SJCRH30 (cell line): Measurements from ENCODE around the gene TSHZ1. TPM values are rescaled to one million over a fixed set of nuclear protein-coding genes. Genes with fewer than 3 reads are reported as not detected.
"Not testable (repeated sequence)": the region's sequence is repeated elsewhere in the genome, so short reads cannot be mapped to it uniquely, and the experiment has no call there.

Experiments
- DNase-seq, 2 experiments: peaks; one replicate each; pipeline ENCODE4 v3.0.0-alpha.2; 2015 to 2020
- H3K27ac ChIP-seq: fragments of 250-450 bp; sonication (Bioruptor Pico); 2 replicates; pipeline ENCODE4 v1.5.1; 2020; ENCODE audit warnings: mild to moderate bottlenecking, moderate library complexity
- H3K27me3 ChIP-seq: fragments of 250-450 bp; sonication (Bioruptor Pico); 2 replicates; pipeline ENCODE4 v1.5.1; 2020; ENCODE audit warnings: mild to moderate bottlenecking, moderate library complexity
- H3K36me3 ChIP-seq: fragments of 250-450 bp; sonication (Bioruptor Pico); 2 replicates; pipeline ENCODE4 v1.5.1; 2020; ENCODE audit warnings: mild to moderate bottlenecking, moderate library complexity
- H3K4me1 ChIP-seq: fragments of 250-450 bp; sonication (Bioruptor Pico); 2 replicates; pipeline ENCODE4 v1.5.1; 2020; ENCODE audit warnings: mild to moderate bottlenecking, moderate library complexity
- H3K4me3 ChIP-seq: fragments of 250-450 bp; sonication (Bioruptor Pico); 2 replicates; pipeline ENCODE4 v1.5.1; 2020; ENCODE audit warnings: mild to moderate bottlenecking, moderate library complexity
- H3K9me3 ChIP-seq: fragments of 250-450 bp; sonication (Bioruptor Pico); replicated peaks from 2 replicates; pipeline ENCODE4 v1.5.1; 2020; ENCODE audit warnings: mild to moderate bottlenecking, moderate library complexity
- total RNA-seq: library from RNA; depleted of rRNA; stranded (reverse); fragments of >200 nt; shearing (Covaris generic); gene quantifications from 2 replicates; pipeline ENCODE4 v1.2.3, GENCODE V29; 2014; rRNA removed

TSHZ1 gene
- total RNA-seq, 1 experiment from 2014 or later: 5.7 TPM

DNA sequence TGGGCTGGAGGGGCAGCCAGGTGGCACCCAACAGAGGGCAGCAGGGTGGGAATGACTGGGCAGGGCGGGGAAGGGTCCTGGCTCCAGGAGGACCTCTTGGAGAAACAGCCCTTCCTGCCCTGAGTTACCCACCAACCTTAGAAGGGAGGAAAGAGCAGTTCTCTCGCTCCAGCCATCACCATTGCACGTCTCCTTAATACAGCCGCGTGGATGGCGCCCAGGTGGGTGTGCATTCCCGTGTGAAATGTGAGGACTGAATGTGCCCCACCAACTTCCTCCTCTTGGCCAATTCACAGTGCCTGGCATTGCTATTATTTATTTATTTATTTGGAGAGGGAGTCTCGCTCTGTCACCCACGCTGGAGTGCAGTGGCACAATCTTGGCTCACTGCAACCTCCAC, 109.9 kb downstream of the TSHZ1 start:
- no peak overlapping the region for H3K4me3 ChIP-seq
- H3K36me3 ChIP-seq: no peaks in the 10 kb centered on the region
- no peak for DNase-seq
- H3K4me1 ChIP-seq: no peaks in the 10 kb centered on the region
- no peaks in the 10 kb centered on the region for H3K27me3 ChIP-seq
- H3K9me3 ChIP-seq: no peaks in the 10 kb centered on the region
- no peak overlapping the region for H3K27ac ChIP-seq

DNA sequence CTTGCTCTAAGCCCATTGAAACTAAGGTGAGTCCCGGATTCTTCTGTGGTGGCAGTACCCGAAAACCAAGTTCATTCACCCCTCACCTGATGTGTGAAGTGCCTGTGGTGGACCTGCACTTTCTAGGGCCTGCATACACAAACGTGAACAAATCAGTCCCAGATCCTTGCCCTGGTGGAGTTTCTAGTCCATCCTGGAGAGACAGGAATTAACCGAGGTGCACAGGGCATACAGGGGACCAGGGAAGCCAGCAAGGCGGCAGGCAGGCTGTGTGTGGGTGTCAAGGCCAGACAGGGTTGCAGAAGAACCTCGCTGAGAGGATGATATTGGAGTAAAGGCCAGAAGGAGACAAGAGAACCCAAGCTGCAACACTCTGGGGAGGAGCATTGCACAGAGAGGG, 110.8 kb downstream of the TSHZ1 start:
- no peaks in the 10 kb centered on the region for H3K27me3 ChIP-seq
- H3K27ac ChIP-seq: no peak overlapping the region
- no peak overlapping the region for H3K4me3 ChIP-seq
- no peaks in the 10 kb centered on the region for H3K36me3 ChIP-seq
- H3K4me1 ChIP-seq: no peaks in the 10 kb centered on the region
- no peak for DNase-seq
- H3K9me3 ChIP-seq: no peaks in the 10 kb centered on the region

DNA sequence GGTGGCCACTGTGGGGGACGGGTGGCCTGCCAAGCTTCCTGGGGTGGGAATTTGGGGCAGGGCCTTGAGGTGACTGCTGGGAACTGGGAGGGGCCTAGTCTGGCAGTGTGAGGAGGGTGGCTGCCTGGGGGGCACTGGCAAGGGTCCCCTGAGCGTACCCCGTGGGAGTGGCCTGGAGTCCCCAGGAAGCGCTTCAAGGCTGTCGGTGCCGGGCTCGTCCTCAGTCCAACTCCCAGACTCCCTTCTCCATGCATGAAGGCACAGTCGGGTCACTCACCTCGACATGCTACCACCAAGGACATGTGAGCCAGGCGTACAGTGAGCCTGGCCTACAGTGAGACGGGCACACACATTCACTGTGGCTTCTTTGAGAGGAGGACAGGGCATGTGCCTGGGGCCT, 111.6 kb downstream of the TSHZ1 start:
- Histone ChIP-seq H3K27me3 (no peaks in the 10 kb centered on the region), H3K27ac (no peak overlapping the region), H3K4me3 (no peak overlapping the region), H3K9me3 (no peaks in the 10 kb centered on the region), H3K36me3 (no peaks in the 10 kb centered on the region), H3K4me1 (no peaks in the 10 kb centered on the region)
- no peak for DNase-seq

DNA sequence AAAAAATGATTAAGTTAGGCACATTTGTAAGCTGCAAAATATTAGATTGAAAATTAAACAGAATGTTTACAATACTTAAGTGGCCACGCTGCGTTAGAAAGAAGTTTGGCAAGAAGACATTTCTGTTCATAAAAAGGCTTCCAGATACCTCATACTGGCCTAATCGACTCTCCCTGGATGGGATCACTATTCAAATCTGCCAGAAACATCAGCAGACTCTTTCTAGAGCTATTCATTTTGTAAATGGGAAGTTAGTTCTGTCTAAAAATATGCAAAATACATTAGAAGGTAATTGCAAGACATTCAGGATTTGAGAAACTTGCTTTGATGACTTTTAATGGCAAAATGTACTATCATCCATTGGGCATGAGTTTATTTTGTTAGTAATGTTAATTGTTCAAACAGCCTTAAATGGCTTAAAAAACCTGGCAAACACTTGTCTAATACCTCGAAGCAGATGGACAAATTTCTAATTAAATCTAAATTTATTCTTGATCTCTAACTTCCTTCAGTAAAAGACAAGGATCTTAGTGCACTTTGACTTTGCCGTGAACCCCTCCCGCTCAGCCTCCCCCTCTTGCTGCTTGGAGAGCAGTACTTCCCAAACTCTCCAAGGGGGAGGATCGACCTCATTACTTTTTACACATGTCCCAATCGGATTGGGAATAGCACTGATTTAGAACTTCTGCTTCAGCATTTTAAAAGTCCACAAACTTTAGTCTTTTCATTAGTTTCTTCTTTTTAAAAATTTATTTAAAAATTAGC, 113.4 kb downstream of the TSHZ1 start:
- Histone ChIP-seq H3K4me3 (no peak overlapping the region), H3K27ac (no peak overlapping the region), H3K4me1 (no peaks in the 10 kb centered on the region), H3K36me3 (no peaks in the 10 kb centered on the region), H3K27me3 (no peaks in the 10 kb centered on the region), H3K9me3 (no peaks in the 10 kb centered on the region)
- no peak for DNase-seq

DNA sequence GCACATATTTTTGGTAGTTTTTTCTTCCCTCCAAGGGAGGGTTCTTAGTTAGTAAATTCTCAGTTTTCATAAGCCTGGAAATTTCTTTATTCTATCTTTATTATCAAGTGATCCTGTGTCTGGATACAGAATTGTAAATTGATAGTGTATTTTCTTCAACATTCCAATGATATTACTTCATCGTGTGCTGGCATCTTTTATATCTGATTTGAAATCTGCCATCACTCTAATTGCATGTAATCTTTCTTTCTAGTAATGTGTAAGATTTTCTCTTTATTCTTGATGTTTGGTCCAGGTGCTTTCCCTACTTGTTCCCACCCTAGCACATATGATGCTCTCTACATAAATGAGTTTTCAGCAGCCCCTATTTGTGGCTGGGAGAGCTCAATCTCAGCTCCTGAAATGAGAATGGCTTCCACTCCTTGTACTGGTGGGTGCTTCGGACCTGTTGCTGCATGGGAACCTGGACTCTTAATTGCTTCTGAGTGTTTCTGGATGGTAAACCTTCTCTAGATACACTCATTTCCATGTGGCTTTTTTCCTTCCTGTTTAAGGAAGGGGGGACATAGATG, 114.2 kb downstream of the TSHZ1 start:
- H3K27ac ChIP-seq: no peak overlapping the region
- DNase-seq: no peak
- no peaks in the 10 kb centered on the region for H3K36me3 ChIP-seq
- no peak overlapping the region for H3K4me3 ChIP-seq
- H3K27me3 ChIP-seq: no peaks in the 10 kb centered on the region
- no peaks in the 10 kb centered on the region for H3K9me3 ChIP-seq
- H3K4me1 ChIP-seq: no peaks in the 10 kb centered on the region

DNA sequence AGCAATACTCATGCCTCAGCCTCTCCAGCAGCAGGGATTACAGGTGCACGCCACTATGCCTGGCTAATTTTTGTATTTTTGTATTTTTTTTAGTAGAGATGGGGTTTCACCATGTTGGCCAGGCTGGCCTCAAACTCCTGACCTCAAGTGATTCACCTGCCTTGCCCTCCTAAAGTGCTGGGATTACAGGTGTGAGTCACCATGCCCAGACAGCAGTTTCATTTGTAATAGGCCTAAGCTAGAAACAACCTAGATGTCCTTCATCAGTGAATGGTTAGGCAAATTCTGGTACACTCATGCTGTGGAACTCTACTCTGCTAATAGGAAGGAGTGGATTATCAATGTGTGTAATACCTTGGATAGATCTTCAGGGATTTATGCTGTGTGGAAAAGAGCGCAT, 119.2 kb downstream of the TSHZ1 start:
- not testable (repeated sequence) for H3K27me3 ChIP-seq, H3K4me1 ChIP-seq, H3K9me3 ChIP-seq, H3K27ac ChIP-seq, DNase-seq, H3K36me3 ChIP-seq, H3K4me3 ChIP-seq

DNA sequence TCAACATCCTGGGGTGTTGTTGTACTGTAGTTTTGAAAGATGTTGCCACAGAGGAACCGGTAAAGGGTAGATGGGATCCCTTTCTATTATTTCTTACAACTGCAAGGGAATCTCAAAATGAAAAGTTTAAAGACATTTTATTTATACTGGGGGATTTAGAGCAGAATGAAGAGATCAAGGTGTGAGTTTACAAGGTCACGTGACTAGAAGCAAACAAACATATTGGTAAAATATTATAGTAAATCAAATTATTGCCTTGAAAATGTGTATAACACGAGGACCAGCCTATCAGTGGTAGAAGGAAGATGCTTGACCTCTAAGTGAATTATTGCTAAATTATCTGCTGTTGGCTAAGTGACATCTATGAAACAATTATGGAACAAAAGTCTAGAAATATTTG, 119.7 kb downstream of the TSHZ1 start:
- no peaks in the 10 kb centered on the region for H3K9me3 ChIP-seq
- H3K4me1 ChIP-seq: no peaks in the 10 kb centered on the region
- DNase-seq: no peak
- H3K27ac ChIP-seq: no peak overlapping the region
- no peaks in the 10 kb centered on the region for H3K27me3 ChIP-seq
- no peak overlapping the region for H3K4me3 ChIP-seq
- H3K36me3 ChIP-seq: no peaks in the 10 kb centered on the region

DNA sequence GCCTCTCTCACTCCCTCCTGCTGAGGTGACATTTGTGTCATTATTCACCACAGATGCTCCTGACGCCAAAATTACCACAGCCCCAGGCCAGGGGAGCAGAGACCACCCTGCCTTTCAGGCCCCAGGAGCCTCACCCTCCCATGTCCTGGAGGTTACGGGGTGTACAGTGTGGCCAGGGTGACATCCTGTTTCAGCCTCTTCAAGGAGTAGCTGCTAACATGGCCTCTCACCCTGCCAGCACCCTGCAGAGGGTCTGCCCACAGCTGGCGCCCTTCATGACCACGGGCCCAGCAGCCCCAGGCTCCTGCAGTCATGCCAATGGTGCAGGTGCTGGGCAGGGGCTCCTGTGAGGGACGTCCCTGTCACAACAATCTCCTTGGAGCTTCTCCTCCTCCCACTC, 124.3 kb downstream of the TSHZ1 start:
- no peak overlapping the region for H3K27ac ChIP-seq
- H3K36me3 ChIP-seq: no peaks in the 10 kb centered on the region
- no peak overlapping the region for H3K4me3 ChIP-seq
- DNase-seq: no peak
- H3K27me3 ChIP-seq: no peaks in the 10 kb centered on the region
- no peaks in the 10 kb centered on the region for H3K9me3 ChIP-seq
- H3K4me1 ChIP-seq: no peaks in the 10 kb centered on the region

DNA sequence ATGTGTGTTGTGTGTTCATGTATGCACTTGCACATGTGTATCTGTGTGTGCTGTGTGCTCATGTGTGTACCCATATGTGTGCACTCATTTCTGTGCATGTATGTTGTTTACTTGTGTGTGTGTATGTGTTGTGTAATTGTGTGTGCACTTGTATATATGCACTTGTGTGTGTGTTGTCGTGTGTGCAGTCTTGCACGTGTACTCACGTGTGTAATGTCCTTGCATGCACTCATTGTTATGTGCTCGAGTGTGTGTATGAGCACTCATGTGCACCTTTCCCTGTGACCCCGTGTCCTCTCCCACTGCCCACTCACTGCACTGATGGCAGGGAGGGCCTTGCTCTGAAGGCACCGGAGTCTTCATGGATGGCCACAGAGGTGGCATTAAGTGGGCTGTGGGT, 124.9 kb downstream of the TSHZ1 start:
- no peaks in the 10 kb centered on the region for H3K9me3 ChIP-seq
- DNase-seq: no peak
- H3K36me3 ChIP-seq: no peaks in the 10 kb centered on the region
- H3K4me3 ChIP-seq: no peak overlapping the region
- H3K27me3 ChIP-seq: no peaks in the 10 kb centered on the region
- no peaks in the 10 kb centered on the region for H3K4me1 ChIP-seq
- no peak overlapping the region for H3K27ac ChIP-seq

DNA sequence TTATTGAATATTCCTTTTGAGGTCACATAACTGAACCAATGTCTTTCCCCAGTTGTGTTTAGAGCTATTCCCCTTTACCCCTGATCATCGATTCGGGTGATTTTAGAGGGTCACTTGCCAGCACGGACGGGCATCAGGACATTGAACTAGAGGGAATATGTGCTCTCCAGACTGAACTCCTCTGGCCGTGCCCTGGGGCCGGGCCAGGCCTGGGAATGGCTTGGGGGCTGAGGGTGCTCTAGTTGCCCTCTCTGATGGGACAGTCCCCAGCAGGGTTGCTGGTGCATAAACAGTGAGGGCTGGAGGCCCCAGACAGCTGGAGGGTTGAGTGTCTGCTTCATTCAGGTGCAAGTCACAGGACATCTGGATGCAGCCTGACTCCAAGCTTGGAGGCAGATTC, 126.2 kb downstream of the TSHZ1 start:
- H3K4me1 ChIP-seq: no peaks in the 10 kb centered on the region
- H3K27me3 ChIP-seq: no peaks in the 10 kb centered on the region
- no peaks in the 10 kb centered on the region for H3K9me3 ChIP-seq
- no peak for DNase-seq
- H3K27ac ChIP-seq: no peak overlapping the region
- H3K4me3 ChIP-seq: no peak overlapping the region
- H3K36me3 ChIP-seq: no peaks in the 10 kb centered on the region

DNA sequence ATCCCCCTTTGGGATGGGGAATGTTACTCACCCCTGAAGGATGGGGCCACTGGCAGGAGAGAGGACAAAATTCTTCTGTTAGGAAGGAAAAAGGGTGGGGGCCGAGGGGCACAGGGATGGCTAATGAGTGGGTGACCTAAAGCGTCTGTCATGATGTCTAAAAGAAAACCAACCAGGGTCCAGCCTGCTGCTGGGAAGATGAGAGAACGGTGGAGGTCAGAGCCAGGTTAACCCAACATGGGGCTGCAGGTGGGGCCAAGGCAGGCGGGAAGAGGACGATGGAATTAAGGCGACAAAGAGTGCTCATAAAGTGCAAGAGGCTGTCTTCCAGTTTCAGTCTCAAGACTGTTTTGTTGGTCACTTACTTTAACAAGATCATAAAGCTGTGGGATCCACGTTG, 126.8 kb downstream of the TSHZ1 start:
- no peak overlapping the region for H3K27ac ChIP-seq
- no peaks in the 10 kb centered on the region for H3K9me3 ChIP-seq
- no peaks in the 10 kb centered on the region for H3K36me3 ChIP-seq
- H3K4me3 ChIP-seq: no peak overlapping the region
- DNase-seq: no peak
- H3K27me3 ChIP-seq: no peaks in the 10 kb centered on the region
- no peaks in the 10 kb centered on the region for H3K4me1 ChIP-seq

DNA sequence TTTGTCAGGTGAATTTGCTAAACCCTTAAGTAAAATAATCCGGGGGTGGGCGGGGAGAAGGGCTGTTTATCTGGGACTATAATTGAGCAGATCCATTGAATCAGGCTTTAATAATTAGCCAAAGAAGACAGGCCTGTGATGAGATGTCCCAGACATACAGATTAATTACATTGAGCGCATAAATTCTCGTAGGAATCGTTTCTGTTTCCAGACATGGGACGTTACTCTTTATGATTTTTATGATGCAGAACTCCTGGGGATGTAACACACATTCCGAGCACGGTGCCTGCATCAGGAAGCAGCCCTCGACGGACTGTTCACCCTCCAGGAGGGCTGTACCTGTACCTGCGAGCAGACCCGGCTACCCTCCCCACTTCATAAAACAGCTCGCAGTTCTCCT, 128.0 kb downstream of the TSHZ1 start:
- no peak for DNase-seq
- Histone ChIP-seq H3K4me1 (no peaks in the 10 kb centered on the region), H3K27ac (no peak overlapping the region), H3K36me3 (no peaks in the 10 kb centered on the region), H3K27me3 (no peaks in the 10 kb centered on the region), H3K4me3 (no peak overlapping the region), H3K9me3 (no peaks in the 10 kb centered on the region)

Other genes starting within 250 kb of the TSHZ1 start
- gene PTGR3, start 1.7 kb upstream of the TSHZ1 start, total RNA-seq: 8.7 and 12.2 TPM in 2 replicates
- gene SMIM21, start 216.9 kb downstream of the TSHZ1 start, total RNA-seq: not detected in 2 replicates